ENCODE data around the gene EFCAB11.

DNA sequence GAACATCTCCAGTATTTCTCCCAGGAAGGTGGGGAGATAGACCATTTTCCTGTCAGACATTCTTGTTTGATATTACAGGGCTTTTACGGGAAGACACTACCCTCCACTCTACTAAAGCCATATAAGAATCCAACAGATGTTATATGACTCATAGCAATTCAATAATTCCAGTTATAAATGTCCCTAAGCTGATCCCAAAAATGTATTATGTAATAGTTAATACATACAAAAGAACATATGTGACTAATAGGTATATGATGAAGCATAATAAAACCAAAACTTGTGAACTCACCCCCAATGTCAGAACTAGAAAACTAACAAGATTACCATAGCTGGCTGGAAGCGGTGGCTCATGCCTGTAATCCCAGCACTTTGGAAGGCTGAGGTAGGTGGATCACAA, 84.2 kb downstream of the EFCAB11 start:
- TF ChIP-seq POLR2A (IDR thresholded peaks at IDR 0.05; ENCODE audit: low read length) (no peak), GATA1 (IDR thresholded peaks at IDR 0.05; ENCODE audit: low read depth, low read length) (no peak)

All from erythroblast (primary cell).